ENCODE measurements around the gene PLAC8L1.
"Not testable (repeated sequence)": the region's sequence is repeated elsewhere in the genome, so short reads cannot be mapped to it uniquely, and the experiment has no call there.

GRCh38 chr5:146121451-146121850, 16.1 kb upstream of the PLAC8L1 start:
- not testable (repeated sequence) for TF ChIP-seq EZH2 (IDR thresholded peaks at IDR 0.05); POLR2AphosphoS5 (IDR thresholded peaks at IDR 0.05; ENCODE audit: borderline replicate concordance, low read depth, low read length)
